ENCODE measurements around the gene IFNAR2.
"Not testable (repeated sequence)": the region's sequence is repeated elsewhere in the genome, so short reads cannot be mapped to it uniquely, and the experiment has no call there.

The IFNAR2 gene

GRCh38 chr21:33214056-33214455 is 15.7 kb upstream of the IFNAR2 start:
- no peak for DNase-seq (ENCODE audit: low read depth in 3 of 3)

- no peak for DNase-seq (ENCODE audit: low read depth in 3 of 3)
These were observed 12.6 kb upstream of the IFNAR2 start for GRCh38 chr21:33217138-33217520.

- no peak for DNase-seq (ENCODE audit: low read depth in 3 of 3)
These were observed 10.4 kb upstream of the IFNAR2 start for GRCh38 chr21:33219300-33219699.

- no peak for DNase-seq (ENCODE audit: low read depth in 3 of 3)
These were observed 9.8 kb upstream of the IFNAR2 start for GRCh38 chr21:33219954-33220353.

GRCh38 chr21:33225376-33225775 is 4.4 kb upstream of the IFNAR2 start:
- not testable (repeated sequence) for DNase-seq (ENCODE audit: low read depth in 3 of 3)

GRCh38 chr21:33228455-33228854 is 1.3 kb upstream of the IFNAR2 start:
- DNase-seq (ENCODE audit: low read depth in 3 of 3) = no peak

- no peak for DNase-seq (ENCODE audit: low read depth in 3 of 3)
These were observed 497 bp upstream of the IFNAR2 start for GRCh38 chr21:33229099-33229783.

- no peak for DNase-seq (ENCODE audit: low read depth in 3 of 3)
These were observed 997 bp downstream of the IFNAR2 start for GRCh38 chr21:33230545-33231324.

- peak in 1 of 3 experiments; percentile 58 for DNase-seq (ENCODE audit: low read depth in 3 of 3)
These were observed 1.8 kb downstream of the IFNAR2 start for GRCh38 chr21:33231526-33231925.

GRCh38 chr21:33232291-33233034 is 2.7 kb downstream of the IFNAR2 start:
- DNase-seq (ENCODE audit: low read depth in 3 of 3) = no peak

GRCh38 chr21:33234635-33235520 is 5.1 kb downstream of the IFNAR2 start:
- DNase-seq (ENCODE audit: low read depth in 3 of 3) = no peak

- DNase-seq (ENCODE audit: low read depth in 3 of 3) = no peak
These were observed 6.4 kb downstream of the IFNAR2 start for GRCh38 chr21:33236013-33236686.

- no peak for DNase-seq (ENCODE audit: low read depth in 3 of 3)
These were observed 7.0 kb downstream of the IFNAR2 start for GRCh38 chr21:33236766-33237165.

GRCh38 chr21:33237486-33237885 is 7.7 kb downstream of the IFNAR2 start:
- no peak for DNase-seq (ENCODE audit: low read depth in 3 of 3)

GRCh38 chr21:33238146-33238545 is 8.4 kb downstream of the IFNAR2 start:
- no peak for DNase-seq (ENCODE audit: low read depth in 3 of 3)

- no peak for DNase-seq (ENCODE audit: low read depth in 3 of 3)
These were observed 9.0 kb downstream of the IFNAR2 start for GRCh38 chr21:33238565-33239255.

GRCh38 chr21:33239559-33240127 is 9.9 kb downstream of the IFNAR2 start:
- DNase-seq (ENCODE audit: low read depth in 3 of 3) = not testable (repeated sequence)

- DNase-seq (ENCODE audit: low read depth in 3 of 3) = no peak
These were observed 10.7 kb downstream of the IFNAR2 start for GRCh38 chr21:33240404-33240803.

GRCh38 chr21:33241846-33242245 is 12.1 kb downstream of the IFNAR2 start:
- no peak for DNase-seq (ENCODE audit: low read depth in 3 of 3)

- DNase-seq (ENCODE audit: low read depth in 3 of 3) = not testable (repeated sequence)
These were observed 13.1 kb downstream of the IFNAR2 start for GRCh38 chr21:33242846-33243245.

Measured in stimulated activated CD4-positive, alpha-beta T cell treated with anti-CD3 and anti-CD28 coated beads, TNF-alpha, amount 100 ng/mL, for 24 hours (primary cell).